Eye (tissue), 1 donor: ENCODE measurements around the gene DENND1B.
A peak's percentile ranks its signal among the peaks of the same experiment; 100 is the strongest.
"Not testable (repeated sequence)": the region's sequence is repeated elsewhere in the genome, so short reads cannot be mapped to it uniquely, and the experiment has no call there.

ENCODE experiments used
- DNase-seq: peaks from one replicate; pipeline ENCODE4 v3.0.0-alpha.2; 2015

Gene DENND1B

GRCh38 chr1:197740992-197741391 lies 34.3 kb downstream of the DENND1B start:
- no peak for DNase-seq

GRCh38 chr1:197738927-197739326 lies 36.4 kb downstream of the DENND1B start:
- DNase-seq, result no peak

DNA sequence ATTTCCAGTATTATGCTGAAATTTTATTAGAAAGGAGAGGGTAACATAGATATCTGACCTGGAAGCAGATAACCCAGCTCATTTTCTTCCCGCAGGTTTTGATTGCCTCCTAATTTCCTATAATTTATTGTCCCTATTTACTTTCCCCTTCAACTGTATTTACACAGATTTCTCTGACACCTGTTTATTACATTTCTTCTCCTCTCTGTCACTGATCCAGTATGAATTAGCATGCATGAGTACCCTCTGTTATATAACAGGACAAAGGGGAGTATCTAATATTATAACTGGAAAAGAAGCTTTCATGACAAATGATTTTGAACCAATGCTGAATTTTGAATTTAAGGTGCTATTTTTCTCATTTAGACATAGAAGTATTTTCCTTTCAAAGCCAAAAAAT lies 37.4 kb downstream of the DENND1B start:
- DNase-seq, result peak; percentile 49

- peak; percentile 12 for DNase-seq
These were observed 38.6 kb downstream of the DENND1B start for GRCh38 chr1:197736685-197737084.

- DNase-seq, result no peak
These were observed 39.8 kb downstream of the DENND1B start for GRCh38 chr1:197735461-197735860.

- DNase-seq, result peak; percentile 89
These were observed 42.0 kb downstream of the DENND1B start for GRCh38 chr1:197733324-197733723.

DNA sequence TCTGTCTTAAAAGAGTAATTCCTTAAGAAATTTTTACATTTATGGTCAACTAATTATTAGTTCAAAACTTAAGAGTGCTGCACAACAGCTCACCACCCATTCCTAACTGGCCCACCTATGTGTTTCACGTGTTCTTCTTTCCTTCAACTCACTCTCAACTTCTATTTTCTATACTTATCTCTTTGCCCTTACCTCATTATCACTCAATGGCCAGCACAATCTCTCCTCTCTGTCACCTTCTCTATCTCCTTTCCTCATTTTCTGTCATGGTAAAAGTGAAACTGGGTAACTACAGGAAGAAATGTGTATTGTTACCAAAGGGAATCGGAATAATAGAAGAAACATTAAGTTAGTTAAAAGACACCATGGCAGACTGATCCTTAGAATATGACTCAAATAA lies 43.1 kb downstream of the DENND1B start:
- no peak for DNase-seq

DNA sequence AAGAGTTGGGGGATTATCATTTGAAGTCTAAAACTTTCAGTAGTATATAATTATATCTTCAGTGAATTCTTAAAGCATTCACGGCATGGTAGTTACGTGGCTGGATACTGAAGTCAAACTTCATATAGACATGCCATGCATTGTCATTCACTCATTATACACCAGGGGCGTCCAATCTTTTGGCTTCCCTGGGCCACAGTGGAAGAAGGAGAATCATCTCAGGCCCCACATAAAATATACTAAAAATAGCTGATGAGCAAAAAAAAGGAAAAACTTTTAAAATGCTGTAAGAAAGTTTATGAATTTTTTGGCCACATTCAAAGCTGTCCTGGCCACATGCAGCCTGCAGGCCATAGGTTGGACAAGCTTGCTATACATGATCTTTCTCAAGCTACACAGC lies 43.8 kb downstream of the DENND1B start:
- DNase-seq, result no peak

- DNase-seq, result no peak
These were observed 49.3 kb downstream of the DENND1B start for GRCh38 chr1:197725976-197726375.

DNA sequence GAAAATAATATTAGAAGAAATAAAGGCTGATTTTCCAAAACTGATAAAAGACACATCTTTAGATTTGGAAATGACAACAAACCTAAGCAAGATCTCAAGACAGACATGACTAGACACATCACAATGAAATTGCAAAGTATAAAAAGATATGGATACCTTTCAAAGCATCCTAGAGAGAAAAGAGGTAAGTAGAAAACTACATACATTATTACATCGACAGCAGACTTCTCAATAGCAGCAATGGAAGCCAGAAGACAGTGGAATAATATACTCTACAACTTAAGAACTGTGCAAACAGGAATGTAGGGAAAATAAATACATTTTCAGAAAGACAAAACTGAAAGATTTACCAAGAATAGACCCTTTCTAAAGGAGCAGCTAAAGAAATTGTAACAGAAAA lies 50.2 kb downstream of the DENND1B start:
- peak; percentile 23 for DNase-seq

GRCh38 chr1:197715806-197716205 lies 59.5 kb downstream of the DENND1B start:
- no peak for DNase-seq

DNA sequence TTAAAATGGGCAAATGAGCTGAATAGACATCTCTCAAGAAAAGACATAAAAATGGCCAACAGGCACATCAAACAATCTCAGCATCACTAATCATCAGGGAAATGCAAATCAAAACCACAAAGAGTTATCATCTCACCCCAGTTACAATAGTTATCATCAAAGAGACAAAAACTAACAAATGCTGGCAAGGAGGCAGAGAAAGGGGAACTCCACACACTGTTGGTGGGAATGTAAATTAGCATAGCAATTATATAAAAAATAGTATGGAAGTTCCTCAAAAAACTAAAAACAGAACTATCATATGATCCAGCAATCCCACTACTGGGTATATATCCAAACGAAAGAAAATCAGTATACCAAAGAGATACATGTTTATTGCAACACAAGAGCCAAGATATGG lies 68.7 kb downstream of the DENND1B start:
- no peak for DNase-seq

DNA sequence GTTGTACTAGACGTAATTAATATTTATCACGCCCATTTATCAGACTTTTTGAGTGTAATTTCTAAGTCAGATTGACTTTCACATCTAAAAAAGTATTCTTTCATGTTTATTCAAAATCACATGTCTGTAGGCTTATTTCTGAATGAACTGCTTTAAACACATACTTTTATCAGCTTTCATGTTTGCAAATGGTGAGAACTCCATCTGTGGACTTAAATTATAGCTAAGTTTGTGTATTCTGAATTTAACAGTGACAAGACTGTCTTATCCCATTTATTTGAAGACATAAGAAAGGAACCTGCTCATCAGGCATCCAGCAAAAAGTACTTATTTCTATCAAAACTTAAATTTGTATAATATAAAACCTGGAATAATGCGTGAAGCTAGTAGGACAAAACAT lies 69.3 kb downstream of the DENND1B start:
- no peak for DNase-seq

- DNase-seq, result not testable (repeated sequence)
These were observed 74.6 kb downstream of the DENND1B start for GRCh38 chr1:197700688-197701087.

DNA sequence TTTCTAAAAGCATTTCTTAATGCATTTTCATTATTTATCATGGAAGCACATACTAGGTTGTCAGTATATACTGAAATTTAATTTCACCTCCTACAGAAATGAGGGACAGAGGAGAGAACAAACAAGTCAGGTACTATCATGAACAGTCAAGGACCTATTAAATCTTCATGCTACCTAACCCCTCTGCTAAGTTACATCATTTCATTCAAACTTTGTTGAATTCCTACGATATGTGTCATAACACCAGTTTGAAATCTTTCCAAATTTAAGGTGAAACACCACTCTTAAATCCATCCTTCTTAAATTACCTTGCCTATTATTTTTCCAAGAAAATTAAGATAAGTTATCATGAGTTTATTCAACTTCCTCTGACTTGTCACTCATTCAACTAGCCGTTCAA lies 78.9 kb downstream of the DENND1B start:
- DNase-seq, result no peak

DNA sequence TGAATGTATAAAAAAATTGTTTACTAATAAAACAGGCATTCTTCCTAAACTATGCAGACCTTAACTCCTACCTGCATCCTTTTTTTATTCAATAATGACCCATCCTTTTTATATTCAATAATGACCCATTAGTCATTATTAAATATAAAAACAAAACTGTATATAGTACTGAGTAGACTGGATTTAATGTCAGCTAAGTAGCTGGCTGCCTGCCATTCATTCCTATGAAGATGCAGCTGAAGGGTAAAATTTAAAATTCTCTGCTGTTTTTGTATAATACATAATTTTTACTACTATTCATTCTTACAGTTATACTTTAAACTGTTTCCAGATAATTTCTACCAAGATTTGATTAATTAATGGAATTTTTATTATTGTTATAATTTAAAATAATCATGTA lies 79.3 kb downstream of the DENND1B start:
- no peak for DNase-seq

- DNase-seq, result peak; percentile 26
These were observed 82.3 kb downstream of the DENND1B start for GRCh38 chr1:197692965-197693364.

- DNase-seq, result no peak
These were observed 83.5 kb downstream of the DENND1B start for GRCh38 chr1:197691816-197692215.

- DNase-seq, result no peak
These were observed 85.2 kb downstream of the DENND1B start for GRCh38 chr1:197690074-197690473.

GRCh38 chr1:197688233-197688632 lies 87.0 kb downstream of the DENND1B start:
- DNase-seq, result no peak

GRCh38 chr1:197686702-197687355 lies 88.5 kb downstream of the DENND1B start:
- DNase-seq, result no peak

DNA sequence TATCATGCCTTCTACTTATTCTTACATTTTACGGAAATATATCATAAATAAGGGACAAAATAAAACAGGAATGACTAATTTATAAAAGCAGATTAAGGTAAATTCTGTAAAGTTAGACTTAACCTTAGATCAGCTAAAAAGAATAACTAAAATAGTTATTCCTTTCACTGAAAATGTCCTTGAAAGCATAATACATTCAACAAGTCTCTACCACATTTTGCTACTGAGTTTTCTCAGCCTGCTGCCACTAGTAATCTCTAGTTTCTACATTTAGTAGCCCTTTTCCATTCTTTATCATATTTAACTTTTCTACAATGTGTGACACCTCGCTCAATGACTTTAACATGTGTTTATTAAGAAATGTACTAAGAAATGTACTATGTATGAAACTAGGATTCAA lies 89.0 kb downstream of the DENND1B start:
- DNase-seq, result no peak

GRCh38 chr1:197685785-197686184 lies 89.5 kb downstream of the DENND1B start:
- DNase-seq, result no peak

DNA sequence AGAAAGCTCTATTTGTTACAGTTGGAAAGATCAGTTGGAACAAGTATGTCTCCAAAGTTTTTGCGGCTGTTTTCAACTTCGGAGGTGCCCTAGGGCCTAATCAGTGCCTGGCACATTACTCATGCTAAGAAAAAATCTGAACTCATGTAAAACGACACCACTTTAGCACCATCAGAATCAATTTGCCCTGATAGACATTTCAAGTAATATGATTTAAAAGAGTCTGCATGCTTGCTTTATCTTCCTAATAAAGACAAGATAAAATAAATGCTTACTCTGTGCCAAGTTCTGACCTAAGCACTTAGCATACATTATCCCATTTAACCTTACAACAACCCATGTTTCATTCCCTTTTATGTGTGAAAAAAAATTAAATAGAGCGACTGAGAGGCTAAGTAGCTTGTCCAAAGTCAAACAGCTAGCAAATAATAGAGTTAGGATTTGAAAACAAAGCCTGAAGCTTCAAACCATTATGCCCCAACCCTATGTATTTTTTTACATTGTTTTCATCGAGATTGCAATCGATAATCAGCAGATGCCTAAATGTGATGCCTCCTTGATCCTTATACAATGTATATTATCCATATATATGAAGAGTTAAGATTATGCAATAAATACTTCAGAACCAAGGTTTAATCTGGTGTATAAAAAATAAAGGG lies 91.3 kb downstream of the DENND1B start:
- peak; percentile 41 for DNase-seq

DNA sequence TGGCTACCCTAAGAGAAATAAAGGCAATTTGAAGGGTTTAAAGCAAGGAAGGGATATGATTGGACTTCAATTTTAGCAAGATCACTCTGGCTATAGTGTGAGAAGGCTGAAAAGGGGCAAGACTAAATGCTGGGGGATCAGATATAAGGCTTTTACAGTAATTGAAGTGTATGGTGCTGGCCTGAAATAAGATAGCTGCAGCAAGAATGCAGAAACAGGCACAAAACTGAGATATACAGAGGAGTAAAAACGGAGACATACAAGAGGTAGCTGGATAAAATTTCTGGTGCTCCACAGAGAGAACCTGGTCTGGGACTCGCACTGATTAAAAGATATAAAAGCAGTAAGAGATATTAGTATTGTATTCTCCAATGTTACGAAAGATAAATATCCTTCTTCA lies 92.0 kb downstream of the DENND1B start:
- DNase-seq, result no peak
